GM21717 (cell line): ENCODE data around the gene PSMD5.

Experiments used
- ATAC-seq: cut with Tn5 transposase; IDR thresholded peaks from one replicate; pipeline ENCODE4 v1.9.1; 2021; ENCODE audit warnings: mild to moderate bottlenecking, moderate library complexity; ENCODE audit not compliant: unreplicated experiment

PSMD5 gene

DNA sequence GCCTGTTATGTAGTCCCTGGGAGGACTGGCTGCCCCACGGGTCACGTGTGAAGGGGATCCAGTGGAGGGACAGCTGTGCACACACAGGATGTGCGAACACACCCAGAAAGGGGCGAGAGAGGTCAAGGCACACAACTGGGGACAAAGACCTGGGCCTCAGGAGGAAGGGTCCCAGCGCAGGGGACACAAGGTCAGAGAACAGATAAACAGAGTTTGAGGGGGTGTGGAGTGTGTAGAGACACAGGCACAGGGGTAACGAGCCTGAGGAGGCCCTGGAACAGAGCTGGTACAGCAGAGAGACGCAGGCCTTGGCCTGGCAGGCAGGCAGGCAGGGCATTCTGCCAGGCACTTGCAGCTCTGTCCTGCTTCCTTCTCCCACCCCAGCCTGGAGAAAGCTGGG lies 14.8 kb upstream of the PSMD5 start:
- ATAC-seq: no peak

DNA sequence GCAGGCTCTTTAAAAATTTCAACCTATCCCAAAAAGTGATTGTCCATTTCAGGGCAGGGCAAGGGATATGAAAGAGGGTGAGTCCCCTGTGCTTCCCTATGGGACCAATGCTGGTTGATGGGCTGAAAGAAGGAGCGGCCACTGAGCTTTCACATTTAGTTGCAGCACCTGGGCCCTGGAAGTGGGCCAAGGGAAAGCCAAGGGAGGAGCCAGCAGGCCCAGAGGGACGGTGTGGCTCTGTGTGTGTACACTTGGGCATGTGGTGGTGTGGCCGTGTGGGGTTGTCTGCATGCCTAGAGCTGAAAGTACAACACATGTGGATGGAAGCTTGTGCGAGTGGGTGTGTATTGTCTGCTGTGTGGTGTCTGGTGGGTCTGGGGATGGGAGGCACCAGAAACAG lies 14.0 kb upstream of the PSMD5 start:
- ATAC-seq: no peak

DNA sequence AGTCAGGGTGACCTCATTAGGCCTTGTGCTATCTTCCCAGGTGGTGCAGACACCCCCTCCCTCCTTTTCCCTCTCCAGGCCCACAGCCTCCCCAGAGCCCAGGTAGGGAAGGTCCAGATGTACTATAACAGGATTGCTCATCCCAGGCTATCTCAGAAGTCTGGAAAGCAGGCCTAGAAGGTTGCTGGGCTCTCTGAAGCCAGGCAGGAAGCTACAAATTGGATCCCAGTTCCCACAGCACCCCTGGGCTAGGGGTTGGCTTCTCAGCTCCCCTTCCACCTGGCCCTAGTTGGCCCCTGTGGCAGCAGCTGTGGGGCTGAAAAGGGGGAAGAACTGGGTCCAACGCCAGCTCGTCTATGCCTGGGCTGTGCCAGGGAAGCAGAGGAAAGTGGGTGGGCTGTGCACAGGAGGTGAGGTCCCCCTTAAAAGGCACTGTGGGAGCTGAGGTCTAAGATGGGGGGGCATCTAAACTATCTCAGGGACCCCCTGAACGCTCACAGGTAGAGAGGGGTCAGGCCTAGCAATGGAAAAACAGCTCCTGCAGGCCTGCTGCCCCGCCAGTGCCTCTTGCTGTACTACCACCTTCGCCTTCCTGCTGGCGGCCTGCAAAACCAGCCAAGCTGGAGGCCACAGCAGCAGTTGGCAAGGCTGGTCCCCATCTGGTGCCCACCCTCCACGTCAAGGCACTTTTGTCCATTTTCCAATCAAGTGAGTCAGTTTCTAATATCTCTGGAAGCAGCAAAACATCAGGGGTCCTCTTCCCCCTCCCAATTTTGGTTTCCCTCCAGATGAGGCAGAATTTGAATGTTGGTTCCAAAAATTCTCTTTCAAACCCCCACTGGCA lies 13.3 kb upstream of the PSMD5 start:
- no peak for ATAC-seq

DNA sequence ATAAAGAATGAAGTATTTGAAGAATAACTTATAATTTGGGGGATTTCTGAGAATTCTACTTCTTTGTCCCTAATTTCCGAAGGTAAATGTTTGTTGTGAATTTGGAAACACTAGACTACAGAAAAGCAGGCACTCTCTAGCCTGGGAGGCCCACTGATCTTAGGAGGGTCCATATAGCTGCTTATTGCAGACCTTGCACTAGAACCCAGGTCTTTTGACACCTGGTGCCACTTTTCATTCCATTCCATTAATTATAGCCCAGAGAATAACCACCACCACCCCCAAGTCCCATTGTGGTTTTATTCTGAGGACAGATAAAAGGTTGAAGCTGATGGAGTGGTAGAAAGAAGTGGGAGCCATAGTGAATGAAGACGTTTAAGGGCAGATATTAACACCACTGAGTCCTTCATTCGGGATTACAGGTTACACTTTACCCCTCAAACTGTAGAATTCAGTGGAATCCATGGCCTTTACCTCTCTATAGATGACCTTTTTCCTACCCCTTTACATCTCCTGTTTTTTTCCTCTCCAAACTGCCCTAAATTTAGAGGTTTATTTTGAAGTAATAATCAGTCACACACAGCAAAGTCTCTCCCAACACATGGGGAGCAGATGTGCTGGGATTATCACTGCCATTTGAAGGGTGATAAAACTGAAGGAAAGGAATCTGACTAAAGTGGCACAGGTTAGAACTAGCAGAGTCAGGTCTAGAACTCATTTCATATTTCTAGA lies 12.0 kb upstream of the PSMD5 start:
- no peak for ATAC-seq

DNA sequence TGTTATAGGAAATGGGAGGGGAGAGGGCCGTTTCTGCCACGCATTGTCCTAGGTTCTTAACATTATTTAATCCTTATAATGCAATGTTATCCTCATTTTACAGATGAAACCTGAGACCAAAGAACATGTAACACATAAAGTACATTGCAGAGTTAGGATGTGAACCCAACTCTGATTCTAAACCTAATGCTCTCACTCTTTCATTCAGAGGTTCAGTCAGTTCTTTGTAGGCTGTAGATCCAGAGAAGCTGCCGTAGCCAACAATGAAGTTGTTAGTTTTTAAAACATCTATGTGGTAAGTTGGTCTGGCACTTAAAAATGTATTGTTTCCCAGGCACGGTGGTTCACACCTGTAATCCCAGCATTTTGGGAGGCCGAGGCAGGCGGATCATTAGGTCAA lies 10.5 kb upstream of the PSMD5 start:
- no peak for ATAC-seq

DNA sequence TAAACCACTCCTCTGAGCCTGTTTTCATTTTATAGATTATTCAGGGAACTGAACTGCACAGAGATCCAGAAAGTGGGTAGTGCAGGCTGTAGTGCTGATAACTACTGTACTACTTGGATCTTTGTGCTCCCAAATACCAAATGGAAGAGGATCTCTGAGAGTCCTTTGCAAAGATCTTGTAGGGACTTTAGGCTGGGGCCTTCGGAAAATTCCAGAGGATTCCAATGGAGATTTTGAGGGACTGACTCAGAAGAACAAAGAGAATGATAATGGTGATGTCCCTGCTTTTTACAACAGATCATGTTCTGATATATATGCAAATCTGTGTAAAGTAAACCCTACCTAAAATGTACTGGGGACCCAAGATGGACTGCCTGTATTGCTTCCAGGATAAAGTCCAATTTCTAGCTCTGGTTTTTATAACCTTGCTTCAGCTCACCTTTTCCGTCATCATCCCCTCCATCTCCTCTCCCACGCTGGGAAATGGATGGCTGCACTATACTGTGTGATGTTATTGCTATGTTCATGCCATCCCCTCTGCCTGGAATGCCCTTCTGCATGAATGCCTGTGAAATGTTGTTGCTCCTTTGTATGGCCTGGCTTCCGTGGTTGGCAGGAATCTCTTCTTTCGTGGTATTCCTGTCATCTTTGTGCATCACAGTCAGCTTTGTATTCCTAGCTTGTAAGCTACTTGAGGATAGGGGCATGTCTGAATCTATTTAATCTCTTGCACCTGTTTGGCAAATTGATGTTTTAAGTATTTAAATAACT lies 9.7 kb upstream of the PSMD5 start:
- ATAC-seq: no peak

DNA sequence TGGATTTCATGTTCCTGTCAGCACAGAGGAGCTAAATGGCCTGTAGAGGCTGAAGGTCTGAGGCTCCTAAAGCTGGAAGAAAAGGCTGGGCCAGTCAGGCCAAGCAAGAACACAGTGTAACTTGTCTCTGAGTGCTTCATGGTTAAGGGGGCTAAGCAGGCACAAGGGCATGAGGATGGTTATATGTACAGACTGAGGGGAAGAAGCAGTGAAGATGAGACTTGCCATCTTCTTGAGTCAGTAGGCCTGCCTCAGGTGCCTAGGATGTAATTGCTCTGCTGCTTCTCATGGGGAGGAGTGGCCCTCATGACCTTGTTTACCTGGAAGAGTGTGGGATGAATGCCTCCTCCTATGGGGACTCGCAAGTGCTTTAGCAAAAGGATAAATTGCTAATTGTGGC lies 8.7 kb upstream of the PSMD5 start:
- no peak for ATAC-seq

DNA sequence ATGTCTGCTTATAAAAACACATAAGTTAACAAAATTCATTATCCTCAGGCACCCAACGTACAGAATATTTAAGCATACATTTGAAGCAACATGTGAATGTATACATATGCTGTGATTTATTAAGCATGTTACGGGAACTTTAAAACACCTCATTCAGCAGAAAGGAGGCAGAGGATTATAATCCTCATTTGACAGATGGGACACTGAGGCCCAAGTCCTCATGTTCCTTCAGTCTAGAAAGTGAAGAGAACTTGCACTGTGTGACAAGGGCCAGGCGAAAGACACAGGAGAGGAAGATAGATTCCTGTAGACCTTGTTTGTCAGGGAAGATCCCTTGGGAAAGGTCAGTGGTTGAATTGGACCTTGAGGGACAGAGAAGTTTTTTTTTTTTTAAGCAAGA lies 7.6 kb upstream of the PSMD5 start:
- no peak for ATAC-seq

DNA sequence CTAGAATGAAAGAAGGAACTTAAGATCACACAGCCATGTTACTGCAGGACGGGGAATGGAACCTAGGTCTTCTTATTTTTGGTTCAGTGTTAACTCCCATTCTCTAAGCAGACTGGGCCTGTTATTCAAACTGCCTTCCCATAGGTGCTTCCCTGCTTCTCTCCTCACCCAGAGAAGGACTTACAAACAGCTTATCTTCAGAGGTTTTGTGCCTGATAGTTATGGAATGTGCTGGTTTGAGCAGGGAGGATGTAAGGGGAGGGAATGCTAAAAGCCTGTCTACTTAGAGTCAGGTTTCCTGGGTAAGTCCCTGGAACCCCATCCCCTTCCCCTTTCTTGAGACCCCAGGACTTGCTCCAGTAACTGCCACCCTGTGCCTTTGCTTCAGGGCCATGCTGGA lies 4.2 kb upstream of the PSMD5 start:
- ATAC-seq: no peak

DNA sequence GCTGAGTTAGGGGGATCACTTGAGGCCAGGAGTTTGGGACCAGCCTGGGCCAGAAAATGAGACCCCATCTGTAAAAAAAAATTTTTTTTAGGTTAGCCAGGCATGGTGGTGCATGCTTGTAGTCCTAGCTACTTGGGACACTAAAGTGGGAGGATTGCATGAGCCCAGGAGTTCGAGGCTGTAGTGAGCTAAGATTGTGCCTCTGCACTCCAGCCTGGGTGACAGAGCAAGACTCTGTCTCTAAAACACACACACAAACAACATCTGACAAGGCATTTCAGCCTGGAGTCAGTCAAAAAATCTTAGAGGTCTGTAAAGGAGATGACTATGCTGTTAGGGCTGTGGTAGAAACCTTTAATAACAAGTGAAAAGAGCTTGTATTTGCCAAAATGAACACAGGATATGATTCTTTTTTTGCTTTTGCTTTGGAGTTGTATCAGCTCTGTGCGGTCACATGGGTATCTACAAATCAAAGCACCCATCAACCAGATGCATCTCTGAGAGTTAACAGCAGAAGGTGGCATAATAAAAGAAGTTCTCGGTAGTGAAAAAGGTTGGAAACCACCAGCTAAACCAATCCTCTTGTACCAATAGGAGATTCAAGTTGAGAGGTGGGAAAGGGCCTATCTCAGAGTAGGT lies 3.6 kb upstream of the PSMD5 start:
- ATAC-seq: no peak

DNA sequence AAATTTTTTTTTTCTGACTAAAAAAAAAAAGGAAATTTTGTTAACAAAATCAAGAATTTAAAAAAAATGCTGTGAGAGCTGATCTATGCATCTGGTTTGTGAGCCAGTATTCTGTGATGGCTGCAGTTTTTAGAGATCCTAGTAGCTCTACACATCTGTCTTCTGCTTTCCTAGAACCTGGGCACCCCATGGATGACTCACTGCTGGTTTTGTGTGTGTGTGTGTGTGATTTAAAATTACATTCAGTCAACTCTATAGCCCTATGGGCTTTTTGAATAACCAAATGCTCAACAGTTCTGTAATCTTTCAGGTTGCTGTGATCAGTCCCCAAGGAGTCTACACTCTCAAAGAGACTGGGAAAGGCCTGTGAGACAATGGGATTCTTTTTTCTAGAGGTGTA lies 2.5 kb upstream of the PSMD5 start:
- no peak for ATAC-seq

DNA sequence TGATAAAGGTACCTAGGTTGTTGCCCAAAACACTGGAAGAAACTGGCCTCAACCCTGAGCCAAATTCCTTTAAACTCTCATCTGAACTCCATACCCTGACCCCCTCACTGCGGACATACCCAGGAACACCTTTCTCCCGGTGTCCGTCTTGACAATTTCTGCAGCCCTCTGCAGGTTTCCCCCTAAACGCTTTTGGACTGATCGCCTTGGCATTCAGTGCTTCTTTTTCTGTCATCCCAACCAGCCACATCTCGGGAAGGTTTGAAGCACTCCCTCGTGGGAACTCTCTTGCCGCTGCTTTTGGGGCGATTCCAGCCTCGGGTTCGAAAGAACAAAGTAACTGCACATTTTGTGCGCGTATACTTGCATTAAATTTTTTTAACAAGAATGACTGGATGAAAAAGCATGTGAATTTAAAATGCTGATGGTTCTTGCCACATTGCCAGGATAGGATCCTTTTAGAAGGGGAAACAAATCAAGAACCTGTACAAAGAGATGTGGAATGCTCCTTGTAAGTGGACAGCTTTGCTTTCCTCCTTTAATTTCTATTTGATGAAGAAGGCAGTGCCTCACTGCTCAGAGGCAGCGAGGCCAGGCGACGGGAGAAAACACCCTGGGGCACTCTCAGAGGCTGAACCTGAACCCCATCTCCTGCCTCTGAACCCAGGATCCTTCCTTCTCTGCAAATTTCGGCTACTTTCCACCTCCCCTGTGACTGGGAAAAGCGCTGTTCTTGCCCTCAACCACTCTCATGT lies 615 bp downstream of the PSMD5 start:
- ATAC-seq: no peak

DNA sequence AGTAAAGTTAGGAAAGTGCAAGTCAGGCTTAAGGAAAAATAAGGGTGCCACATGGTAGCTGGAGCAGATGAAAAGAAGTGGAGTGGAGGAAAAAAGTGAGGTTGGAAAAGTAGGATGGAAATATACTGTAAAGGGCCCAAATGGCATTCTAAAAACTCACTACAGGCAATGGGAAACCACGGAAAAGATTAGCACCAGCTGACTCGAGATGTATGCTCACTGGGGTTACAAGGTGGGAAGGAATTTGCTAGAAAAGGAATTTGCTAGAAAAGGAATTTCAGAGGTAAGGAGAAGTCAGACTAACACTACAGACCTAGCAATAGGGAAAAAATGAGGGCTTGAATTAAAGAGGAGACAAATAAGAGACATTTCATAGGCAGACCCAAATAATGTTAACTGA lies 3.6 kb downstream of the PSMD5 start:
- no peak for ATAC-seq

DNA sequence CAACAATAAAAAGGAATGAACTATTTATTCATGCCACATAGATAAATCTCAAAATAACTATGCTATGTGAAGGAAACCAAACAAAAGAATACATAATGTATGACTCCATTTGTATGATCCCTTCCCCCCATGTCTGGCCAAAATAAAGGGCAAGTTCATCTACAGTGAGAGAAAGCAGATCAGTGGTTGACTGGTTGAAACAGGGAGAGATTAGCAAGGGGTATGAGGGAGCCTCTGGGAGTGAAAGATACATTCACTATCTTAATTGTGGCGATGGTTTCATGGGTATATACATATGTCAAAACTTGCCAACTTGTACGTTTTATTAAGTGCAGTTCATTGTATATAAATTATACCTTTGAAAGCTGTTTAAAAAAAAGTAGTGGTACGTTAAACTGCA lies 4.8 kb downstream of the PSMD5 start:
- no peak for ATAC-seq

DNA sequence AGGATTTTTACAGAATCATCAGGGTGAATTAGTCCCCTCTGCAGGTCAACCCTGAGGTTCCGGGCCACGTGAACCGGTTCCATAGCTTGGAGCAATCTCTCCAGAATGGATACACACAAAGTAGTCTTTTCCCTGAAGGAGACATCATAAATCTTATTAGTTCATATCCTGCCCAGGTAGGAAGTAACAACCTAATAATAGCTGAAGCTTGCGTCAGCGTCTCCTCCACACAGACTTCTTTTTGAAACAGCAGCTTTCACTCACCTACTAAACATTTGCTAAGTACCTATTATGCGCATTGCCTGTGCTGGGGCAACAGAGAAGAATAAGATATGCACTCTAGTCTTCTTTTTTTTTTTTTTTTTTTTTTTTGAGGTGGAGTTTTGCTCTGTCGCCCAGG lies 9.4 kb downstream of the PSMD5 start:
- ATAC-seq: no peak

DNA sequence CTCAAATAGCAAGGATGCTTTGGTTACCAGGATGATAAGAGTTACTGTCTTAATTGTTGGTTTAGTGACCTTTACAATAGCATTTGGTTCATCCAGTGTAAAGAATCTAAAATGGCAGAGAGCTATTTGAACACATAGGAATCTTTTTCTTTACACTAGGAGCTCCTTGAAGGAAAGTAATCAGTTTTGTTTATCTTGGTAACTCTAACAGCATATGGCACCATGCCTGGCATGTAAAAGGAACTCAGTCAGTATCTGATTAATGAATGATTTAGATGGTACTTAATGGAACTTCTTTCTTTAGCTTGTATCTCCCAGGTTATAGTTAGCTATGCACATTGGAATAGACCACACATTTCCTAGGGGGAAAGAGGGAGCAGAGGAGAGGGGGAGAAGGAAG lies 9.9 kb downstream of the PSMD5 start:
- no peak for ATAC-seq

DNA sequence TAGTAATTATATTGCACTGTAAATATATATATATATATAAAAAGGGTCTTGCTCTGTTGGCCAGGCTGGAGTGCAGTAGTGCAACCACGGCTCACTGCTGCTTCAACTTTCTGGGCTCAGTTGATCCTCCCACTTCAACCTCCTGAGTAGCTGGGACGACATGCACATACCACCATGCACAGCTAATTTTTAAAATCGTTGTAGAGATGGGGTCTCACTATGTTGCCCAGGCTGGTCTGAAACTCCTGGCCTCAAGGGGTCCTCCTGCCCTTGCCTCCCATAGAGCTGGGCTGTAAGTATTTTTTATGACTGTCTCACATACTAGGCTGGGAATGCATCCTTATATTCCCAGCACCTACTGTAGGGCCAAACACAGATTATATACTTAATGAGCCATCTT lies 11.9 kb downstream of the PSMD5 start:
- ATAC-seq: no peak

DNA sequence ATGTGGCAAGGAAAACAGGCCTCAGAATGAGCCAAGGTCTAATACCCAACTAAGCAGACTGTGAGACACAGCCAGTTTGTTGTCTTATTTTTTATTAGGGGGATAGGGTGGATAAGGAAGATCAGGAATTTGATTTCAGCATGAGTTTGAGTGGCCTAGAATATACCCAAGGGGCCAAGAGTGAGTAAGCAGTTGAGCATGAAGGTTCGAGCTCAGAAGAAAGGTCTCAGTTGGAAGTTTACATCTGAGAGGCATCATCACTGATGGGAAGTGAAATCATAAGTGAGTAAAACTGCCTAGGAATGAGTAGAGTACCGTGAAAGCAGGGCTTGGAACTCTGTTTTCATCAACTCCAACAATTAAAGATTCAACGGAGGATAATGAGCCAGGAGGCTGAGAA lies 12.6 kb downstream of the PSMD5 start:
- no peak for ATAC-seq

DNA sequence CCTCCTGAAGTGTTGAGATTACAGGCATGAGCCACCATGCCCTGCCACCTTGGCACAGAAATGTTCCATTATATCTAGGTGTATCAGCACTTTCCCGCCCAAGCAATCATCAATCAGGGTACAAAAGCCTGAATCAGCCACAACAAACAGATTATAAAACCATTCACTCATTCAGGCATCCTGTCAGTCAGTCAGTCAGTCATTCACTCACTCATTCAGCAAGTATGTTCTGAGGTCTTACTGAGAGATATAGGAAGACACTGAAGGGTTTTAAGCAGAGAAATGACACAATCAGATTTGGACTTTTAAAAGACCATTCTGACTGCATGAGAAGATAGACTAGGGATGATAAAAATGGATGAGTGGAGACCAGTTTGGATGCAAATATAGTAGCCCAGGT lies 13.1 kb downstream of the PSMD5 start:
- ATAC-seq: no peak

DNA sequence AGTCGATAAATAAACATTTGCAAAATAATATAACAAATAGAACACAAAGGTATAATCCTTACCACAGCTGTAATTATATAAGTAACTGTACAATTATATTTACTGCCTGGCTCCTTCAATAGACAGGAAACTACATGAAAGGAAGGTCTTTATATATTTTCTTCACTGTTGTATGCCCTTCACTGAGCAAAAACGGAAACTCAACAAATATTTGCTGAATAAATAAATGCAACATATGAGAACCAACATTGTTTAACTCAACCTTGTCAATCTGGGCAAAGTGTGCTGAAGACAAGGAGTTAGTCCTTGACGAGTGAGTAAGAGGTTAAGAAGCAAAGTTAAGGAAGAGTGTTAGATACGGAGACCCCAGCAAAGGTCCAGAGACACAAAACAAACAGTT lies 22.6 kb downstream of the PSMD5 start:
- ATAC-seq: no peak

DNA sequence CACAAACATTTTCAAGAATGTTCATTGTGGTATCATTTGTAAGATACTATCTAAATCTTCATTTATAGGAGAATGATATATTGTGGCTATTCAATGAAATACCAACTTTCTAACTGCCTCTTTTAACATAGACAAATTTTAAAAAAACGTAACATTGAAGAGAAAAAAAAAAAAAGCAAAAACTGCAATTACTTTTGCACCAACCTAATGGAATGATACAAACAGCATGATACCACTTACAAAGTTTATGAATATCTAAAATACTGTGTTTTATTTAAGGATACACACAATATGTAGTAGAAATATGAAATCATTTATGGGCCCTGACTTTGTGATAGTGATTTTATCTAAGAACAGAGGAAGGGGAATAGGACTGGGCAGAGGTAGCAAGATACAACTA lies 24.1 kb downstream of the PSMD5 start:
- no peak for ATAC-seq
